GM18498 (cell line): Measurements from ENCODE around the gene NPIPB12.
"Not testable (repeated sequence)": the region's sequence is repeated elsewhere in the genome, so short reads cannot be mapped to it uniquely, and the experiment has no call there.

Experiments used
- ATAC-seq: cut with Tn5 transposase; IDR thresholded peaks from one replicate; pipeline ENCODE4 v1.9.1; 2021; ENCODE audit warnings: mild to moderate bottlenecking, moderate library complexity; ENCODE audit not compliant: unreplicated experiment

NPIPB12 gene

DNA sequence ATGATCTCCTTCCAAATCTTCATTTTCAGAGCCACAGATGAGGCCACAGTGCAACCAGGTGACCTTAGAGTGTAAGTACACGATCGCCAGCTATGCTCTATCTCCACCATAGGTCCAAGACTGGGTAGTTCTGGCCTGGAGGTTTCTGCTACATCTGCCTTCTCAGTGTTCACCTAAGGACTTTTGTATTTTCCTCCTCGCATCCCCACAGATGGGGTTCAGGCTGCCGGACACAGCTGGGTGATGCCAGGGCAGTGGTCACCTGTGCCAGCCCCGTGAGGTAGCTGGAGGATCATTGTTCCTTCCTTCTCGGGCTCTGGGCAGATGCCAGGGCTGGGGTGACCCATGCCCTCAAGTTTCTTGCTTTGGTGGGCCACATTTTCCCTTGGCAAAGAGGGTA lies at the start of gene NPIPB12:
Gene NPIPB12, minus strand, starts transcription at position 101 of the 400 bp plus-strand sequence.
- not testable (repeated sequence) for ATAC-seq

DNA sequence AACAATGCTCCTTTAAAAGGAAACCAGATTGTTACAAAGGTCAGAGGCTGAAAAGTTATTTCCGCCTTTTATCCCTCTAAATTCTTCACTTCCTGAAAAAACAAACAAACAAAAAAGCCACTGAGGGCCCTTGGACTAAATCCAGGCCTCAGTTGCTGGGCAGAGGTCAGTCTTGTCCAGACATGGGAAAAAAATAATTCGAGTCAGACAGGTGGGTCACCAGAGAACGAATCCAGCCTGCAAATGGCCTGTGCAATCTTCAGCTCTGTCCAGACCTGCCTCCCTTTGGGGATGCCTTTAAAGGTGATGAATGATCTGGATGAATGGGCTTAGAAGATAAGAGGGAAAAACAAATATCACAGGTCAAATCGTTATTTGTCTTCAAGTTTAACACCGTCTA lies 15.3 kb upstream of the NPIPB12 start:
- not testable (repeated sequence) for ATAC-seq

DNA sequence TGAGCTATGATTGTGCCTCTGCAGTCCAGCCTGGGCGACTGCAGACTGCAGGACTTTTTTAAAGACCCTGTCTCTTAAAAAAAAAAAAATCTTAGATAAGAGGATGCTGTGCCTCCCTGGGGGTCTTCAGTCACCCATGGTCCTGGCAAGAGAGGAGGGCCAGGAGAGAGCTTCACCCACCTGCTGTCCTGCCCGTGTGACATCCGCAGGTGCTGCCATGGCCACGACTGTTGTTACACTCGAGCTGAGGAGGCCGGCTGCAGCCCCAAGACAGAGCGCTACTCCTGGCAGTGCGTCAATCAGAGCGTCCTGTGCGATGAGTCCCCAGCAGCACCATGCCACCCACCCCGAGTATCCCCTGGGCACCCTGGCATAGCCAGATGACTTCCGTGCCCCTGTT lies 23.9 kb downstream of the NPIPB12 start:
- not testable (repeated sequence) for ATAC-seq

DNA sequence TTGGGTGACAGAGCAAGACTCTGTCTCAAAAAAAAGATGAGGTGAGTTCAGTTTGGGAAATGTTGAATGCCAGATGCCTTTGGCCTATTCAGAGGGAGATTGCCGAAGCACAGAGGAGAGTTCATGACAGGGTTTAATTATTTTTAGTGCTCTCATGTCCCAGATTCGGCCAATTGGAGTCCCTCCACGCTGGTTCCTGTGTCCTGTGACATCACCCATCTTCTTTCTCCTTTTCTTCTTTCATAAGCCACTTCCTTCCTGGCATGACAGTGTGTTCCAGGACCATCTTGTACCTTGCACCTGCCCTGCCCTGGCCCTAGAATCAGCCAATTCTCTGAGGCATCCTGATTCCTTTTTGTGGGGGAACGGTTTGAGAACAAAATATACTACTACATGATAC lies 34.1 kb downstream of the NPIPB12 start:
- ATAC-seq: not testable (repeated sequence)

DNA sequence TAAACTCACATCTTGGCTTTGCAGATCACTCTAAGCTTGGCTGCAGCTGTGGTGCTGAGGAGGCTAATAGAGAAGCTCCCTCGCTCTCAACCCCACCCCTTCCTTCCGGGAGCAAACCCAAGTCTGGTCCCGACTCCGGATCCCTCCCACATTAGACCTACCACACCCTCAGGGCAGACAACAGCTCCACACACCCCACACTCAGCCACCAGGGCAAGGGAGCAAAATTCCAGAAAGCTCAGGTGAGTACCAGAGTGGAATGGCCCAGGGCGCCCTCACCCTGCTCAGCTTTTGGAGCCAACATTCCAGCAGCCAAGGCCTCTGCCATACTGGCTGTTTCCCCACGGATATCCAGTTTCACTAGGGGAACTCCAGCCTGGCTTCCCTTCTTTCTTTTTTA lies 36.5 kb downstream of the NPIPB12 start:
- not testable (repeated sequence) for ATAC-seq

DNA sequence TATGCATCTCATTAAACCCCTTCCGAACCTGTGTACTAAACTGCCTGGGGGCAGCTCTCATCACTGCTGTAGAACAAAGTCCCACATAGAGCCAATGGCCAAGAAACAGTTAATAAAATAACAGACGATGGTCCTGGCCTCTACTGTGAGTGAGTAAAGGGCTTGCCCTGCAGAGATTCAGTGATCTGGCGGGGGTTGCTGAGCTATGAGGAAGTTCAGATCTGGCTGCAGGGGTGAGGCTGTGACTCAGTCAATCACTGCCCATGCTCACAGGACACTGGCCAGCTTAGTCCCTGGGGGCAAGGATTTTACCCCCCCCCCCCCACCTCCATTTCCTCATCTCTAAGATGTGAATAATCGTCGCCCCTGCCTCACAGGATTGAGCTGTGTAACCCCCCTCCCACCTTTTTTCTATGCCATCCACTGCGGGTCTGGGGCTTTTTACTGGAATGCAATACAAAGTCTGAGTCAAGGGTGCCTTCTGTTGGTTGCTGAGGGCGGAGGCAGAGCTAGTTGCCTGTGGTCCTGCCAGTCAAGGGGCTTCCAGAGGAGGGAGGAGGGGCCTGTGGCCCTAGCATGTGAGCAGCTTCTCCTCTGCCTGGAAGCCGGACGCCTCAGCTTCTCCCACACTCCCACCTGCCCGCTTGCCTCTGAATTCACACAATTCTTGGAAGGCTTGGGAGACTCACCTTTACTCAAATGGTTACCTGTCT lies 38.4 kb downstream of the NPIPB12 start:
- not testable (repeated sequence) for ATAC-seq

DNA sequence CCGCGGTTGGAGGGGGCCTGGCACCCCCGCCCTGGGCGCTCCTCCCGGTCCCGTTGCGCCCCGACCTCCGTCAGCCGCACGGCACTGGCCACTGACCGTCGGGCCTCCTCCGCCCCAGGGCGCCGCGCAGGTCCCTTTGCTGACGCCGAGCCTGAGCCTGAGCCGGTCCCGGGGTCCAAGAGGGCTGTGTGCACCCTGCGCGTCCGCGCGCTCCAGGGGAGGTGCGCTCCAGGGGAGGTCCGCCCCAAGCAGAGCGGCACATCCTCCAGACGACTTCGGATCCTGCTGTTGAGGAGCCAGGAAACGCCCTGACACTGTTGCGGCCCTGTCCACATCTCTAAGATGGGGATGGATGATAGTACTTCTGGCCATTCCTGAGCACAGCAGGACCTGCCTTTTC lies 39.3 kb downstream of the NPIPB12 start:
- ATAC-seq: not testable (repeated sequence)

DNA sequence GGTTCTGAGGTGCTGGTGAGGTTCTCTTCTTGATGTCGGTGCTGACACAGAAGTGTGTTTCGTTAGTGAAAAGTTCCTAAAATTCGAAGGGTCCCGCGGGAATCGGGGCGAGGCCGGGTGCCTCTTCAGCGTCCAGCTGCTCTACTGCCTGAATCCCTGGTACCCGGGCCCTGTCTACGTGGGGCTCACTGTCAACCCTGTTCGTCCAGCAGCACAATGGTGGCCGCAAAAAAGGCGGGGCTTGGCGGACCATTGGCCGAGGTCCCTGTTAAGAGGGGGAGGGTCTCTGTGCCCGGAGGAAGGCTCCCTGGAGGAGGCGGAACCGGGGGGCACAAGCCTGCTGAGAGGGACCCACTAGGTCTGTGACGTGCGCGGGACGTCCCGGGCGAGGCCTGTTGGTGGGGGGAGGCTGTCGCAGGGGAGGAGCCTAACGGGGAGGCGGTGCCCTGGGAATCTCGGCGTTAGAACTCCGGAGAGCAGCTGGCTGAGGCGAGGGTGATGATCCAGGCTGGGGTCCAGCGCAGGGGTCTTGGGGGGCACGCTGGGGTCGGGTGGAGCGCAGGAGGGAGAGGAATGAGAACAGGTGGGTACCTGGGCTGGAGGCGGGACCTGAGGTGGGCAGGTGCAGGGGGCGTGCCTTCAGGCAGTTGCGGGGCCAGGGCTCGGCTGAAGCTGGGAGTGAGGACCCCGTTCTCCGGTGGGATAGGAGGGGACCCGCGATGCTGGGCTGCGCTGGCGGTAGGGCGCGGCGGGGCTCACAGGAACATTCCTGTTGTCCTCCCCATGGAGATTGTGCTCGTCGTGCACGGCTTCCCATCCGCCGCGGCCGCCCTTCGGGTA lies 40.0 kb downstream of the NPIPB12 start:
- ATAC-seq: not testable (repeated sequence)

DNA sequence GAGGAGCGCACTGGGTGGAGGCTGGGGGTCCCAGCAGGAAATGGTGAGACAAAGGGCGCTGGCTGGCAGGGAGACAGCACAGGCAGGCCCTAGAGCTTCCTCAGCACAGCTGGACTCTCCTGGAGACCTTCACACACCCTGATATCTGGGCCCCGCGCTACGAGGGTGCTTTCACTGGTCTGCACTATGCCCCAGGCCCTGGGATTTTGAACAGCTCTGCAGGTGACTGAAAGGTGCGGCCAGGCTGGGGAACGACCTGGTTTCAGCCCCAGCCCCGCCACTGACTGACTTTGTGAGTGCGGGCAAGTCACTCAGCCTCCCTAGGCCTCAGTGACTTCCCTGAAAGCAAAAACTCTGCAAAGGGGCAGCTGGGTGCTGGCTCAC lies 45.6 kb downstream of the NPIPB12 start:
- not testable (repeated sequence) for ATAC-seq

DNA sequence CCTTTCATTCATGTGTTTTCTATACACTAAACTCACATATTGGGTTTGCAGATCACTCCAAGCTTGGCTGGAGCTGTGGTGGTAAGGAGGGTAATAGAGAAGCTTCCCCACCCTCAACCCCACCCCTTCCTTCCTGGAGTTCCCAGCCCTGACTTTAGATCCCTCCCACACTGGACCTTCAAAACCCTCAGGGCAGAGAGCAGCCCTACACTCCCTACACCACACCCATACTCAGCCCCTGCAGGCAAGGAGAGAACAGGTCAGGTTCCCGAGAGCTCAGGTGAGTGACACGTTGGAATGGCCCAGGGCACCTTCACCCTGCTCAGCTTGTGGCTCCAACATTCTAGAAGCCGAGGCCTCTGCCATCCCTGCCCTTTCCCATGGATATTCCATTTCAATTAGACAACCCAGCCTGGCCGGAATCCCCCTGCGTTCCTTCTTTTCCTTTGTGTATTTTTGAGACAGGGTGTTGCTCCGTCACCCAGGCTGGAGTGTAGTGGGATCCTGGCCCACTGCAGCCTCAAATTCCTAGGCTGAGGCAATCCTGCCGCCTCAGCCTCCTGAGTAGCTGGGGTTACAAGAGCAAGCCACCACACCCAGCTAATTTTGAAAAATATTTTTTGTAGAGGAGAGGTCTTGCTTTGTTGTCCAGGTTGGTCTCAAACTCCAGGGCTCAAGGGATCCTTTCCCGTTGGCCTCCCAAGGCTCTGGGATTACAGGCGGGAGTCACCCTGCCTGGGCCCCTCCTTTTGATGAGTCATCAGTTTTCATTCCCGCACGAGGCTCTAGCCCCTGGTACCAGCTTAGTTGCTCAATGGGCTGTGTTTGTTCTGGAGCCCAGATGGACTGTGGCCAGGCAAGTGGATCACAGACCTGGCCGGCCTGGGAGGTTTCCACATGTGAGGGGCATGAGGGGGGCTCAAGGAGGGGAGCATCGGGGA lies 46.2 kb downstream of the NPIPB12 start, which contains the start of gene SULT1A4:
Gene SULT1A4, plus strand, starts transcription at position 208 of the 941 bp plus-strand sequence. CDS start 1,473 bp downstream, outside the sequence.
- ATAC-seq: not testable (repeated sequence)

DNA sequence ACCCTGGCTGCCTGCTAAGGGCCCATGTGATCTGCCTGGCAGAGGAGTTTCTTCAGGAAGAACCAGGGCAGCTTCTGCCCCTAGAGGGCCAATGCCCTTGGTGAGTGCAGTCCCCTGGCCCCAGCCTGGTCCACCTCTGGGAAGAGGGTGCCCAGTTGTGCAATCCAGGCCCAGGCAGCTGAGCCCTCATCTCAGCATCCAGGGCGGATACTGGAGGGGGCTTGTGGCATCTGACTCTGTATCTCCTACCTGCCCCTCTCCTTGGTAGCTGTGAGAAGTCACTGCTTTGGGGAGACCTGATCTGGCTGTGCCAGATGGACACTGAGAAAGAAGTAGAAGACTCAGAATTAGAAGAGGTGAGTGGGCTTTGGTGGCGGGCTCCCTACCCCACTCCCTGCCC lies 48.5 kb downstream of the NPIPB12 start:
- not testable (repeated sequence) for ATAC-seq

DNA sequence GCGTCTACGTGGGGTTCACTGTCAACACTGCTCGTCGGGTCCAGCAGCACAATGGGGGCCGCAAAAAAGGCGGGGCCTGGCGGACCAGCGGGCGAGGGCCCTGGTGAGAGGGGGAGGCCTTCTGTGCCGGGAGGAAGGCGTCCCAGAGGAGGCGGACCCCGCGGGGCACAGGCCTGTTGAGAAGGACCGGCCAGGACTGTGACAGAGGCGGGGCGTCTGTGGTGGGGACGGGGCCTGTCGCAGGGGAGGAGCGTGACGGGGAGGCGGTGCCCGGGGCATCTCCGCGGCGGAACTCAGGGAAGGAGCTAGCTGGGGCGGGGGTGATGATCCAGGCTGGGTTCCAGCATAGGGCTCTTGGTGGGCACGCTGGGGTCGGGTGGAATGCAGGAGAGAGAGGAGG lies 51.4 kb downstream of the NPIPB12 start:
- peak; percentile 68 for ATAC-seq

DNA sequence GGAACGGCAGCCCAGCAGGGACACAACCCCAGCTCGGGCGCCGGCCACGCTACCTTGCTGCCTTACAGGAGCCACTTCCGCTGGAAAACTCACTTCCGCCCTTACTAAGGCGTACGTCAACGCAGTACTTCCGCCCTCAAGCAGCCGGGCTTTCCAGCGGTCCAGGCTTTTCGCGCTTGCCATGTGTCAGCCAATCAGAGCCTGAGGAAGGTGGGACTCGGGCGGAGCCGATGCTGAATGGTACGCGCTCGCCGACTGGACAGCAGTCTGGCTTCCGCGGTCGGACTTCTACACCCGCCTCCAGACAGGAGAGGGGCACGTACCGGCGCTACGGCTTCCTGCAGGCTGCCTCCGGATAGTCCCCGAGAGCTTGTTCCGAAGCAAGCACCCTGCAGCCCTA lies 51.9 kb downstream of the NPIPB12 start, which contains the start of the genes BOLA2 and SLX1B:
Gene BOLA2, minus strand, starts transcription at position 83 of the 400 bp plus-strand sequence. CDS start 98 bp downstream, outside the sequence.
Gene SLX1B, plus strand, starts transcription at position 265 of the 400 bp plus-strand sequence.
- peak; percentile 86 for ATAC-seq

DNA sequence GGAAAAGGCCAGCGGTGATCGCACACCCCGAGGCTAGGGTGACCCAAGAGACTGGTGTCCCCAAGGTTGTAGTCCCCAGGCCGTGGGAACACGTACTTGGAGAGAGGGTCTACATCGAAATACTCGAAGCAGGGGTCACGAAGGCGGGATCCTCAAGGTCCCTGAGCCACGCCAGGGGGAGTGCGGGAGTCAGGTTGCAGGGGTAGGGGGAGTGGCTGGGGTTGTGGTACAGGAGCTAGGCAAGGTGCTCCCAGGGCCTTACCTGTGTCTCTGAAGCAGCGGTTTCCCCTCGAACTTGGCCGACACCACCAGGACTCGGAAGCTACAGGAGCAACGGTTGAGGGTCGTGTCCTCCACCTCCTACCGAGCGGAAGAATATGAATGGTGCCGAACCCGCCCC lies 52.5 kb downstream of the NPIPB12 start:
- peak; percentile 11 for ATAC-seq
